Small intestine (tissue), 16 donors: ENCODE data around the gene IDH3B. TPM values are rescaled to one million over a fixed set of nuclear protein-coding genes. Genes with fewer than 3 reads are reported as not detected.

Experiments used
- DNase-seq, 2 donors: peaks; one replicate each; pipeline versions ENCODE4 v3.0.0 to v3.0.0-alpha.2; 2013
- FAIRE-seq: peaks from 2 replicates; lab custom pipeline; 2012; peaks lifted over from hg19 to GRCh38; lab: Jason Lieb, UNC
- H3K27ac ChIP-seq, 3 donors: one replicate each; pipeline ENCODE4 v1.5.1; 2013; ENCODE audit warnings: low read length in 2 of 3, mild to moderate bottlenecking in 2 of 3, control low read depth in 1 of 3, inconsistent platforms in 1 of 3, low read depth in 1 of 3, moderate library complexity in 1 of 3
- H3K27me3 ChIP-seq, 3 donors: one replicate each; pipeline ENCODE4 v1.6.1; 2013; ENCODE audit warnings: low read length in 3 of 3, inconsistent platforms in 1 of 3; ENCODE audit not compliant: control insufficient read depth in 3 of 3, insufficient read depth in 3 of 3
- H3K36me3 ChIP-seq, 3 donors: one replicate each; pipeline ENCODE4 v1.6.1; 2013; ENCODE audit warnings: low read length in 3 of 3, inconsistent platforms in 1 of 3, low read depth in 1 of 3, mild to moderate bottlenecking in 1 of 3, moderate library complexity in 1 of 3; ENCODE audit not compliant: control insufficient read depth in 3 of 3, insufficient read depth in 2 of 3
- H3K4me1 ChIP-seq, 3 donors: one replicate each; pipeline ENCODE4 v1.6.1; 2013; ENCODE audit warnings: low read length in 2 of 3, inconsistent platforms in 1 of 3, low read depth in 1 of 3, mild to moderate bottlenecking in 1 of 3, moderate library complexity in 1 of 3; ENCODE audit not compliant: control insufficient read depth in 3 of 3, insufficient read depth in 2 of 3
- H3K4me3 ChIP-seq, 3 donors: one replicate each; pipeline ENCODE4 v1.5.1; 2013; ENCODE audit warnings: low read length in 3 of 3, control low read depth in 1 of 3, inconsistent platforms in 1 of 3, low read depth in 1 of 3, mild to moderate bottlenecking in 1 of 3, moderate library complexity in 1 of 3
- H3K9me3 ChIP-seq, 2 donors: one replicate each; pipeline ENCODE4 v1.6.1; 2013; ENCODE audit warnings: low read depth in 1 of 2, low read length in 1 of 2; ENCODE audit not compliant: control insufficient read depth in 2 of 2, insufficient read depth in 1 of 2
- WGBS, 3 donors: extraction: QIAGEN DNeasy Blood & Tissue Kit; methylation state at CpG; one replicate each; pipeline ENCODE4 v1.1.7; 2013; 5-methylcytosine and 5-hydroxymethylcytosine counted together
- long read RNA-seq, 10 donors: transcript quantifications; one replicate each; lab custom pipeline, GENCODE V29; 2026
- polyA plus RNA-seq, 4 donors: library from polyadenylated mRNA; stranded (reverse) in 3 of 4; unstranded in 1 of 4; fragments of 200-250 nt in 3 of 4; fragments of 120-200 nt in 1 of 4; gene quantifications; one replicate each; pipeline versions ENCODE4 v1.2.1 to v1.2.3, GENCODE V29; 2013
- donor health status: healthy with polysubstance abuse.
- donor health status: control.
- donor health status: control.
- donor health status: Bipolar disorder and iron deficiency.
- donor health status: healthy.

Gene IDH3B
- 100 to 1,000 TPM; 116 to 142 (median 129) TPM for polyA plus RNA-seq
- long read RNA-seq, donor 1, transcript IDH3B-201 (12 exons, 1,545 nt) = major isoform, 27 of 51 reads
- long read RNA-seq, donor 1, partial matches to known transcripts = 11 of 51 reads
- long read RNA-seq, donor 1, other reads (novel, unspliced or antisense) = 6 of 51 reads
- long read RNA-seq, donor 2, partial matches to known transcripts = 10 of 14 reads
- long read RNA-seq, donor 2, other reads (novel, unspliced or antisense) = 0 of 14 reads
- long read RNA-seq, donor 3, transcript IDH3B-201 (12 exons, 1,545 nt) = major isoform, 9 of 15 reads
- long read RNA-seq, donor 3, partial matches to known transcripts = 0 of 15 reads
- long read RNA-seq, donor 3, other reads (novel, unspliced or antisense) = 0 of 15 reads
- long read RNA-seq, donor 4 = 0 reads
- long read RNA-seq, donor 5, transcript IDH3B-201 (12 exons, 1,545 nt) = major isoform, 6 of 6 reads
- long read RNA-seq, donor 5, partial matches to known transcripts = 0 of 6 reads
- long read RNA-seq, donor 5, other reads (novel, unspliced or antisense) = 0 of 6 reads
- long read RNA-seq, donor 6, transcript IDH3B-201 (12 exons, 1,545 nt) = major isoform, 20 of 22 reads
- long read RNA-seq, donor 6, partial matches to known transcripts = 0 of 22 reads
- long read RNA-seq, donor 6, other reads (novel, unspliced or antisense) = 0 of 22 reads
- long read RNA-seq, donor 7, transcript IDH3B-201 (12 exons, 1,545 nt) = minor isoform, 15 of 133 reads
- long read RNA-seq, donor 7, transcript IDH3B-202 (12 exons, 1,230 nt) = major isoform, 71 of 133 reads
- long read RNA-seq, donor 7, partial matches to known transcripts = 42 of 133 reads
- long read RNA-seq, donor 7, other reads (novel, unspliced or antisense) = 0 of 133 reads
- long read RNA-seq, donor 8, partial matches to known transcripts = 0 of 2 reads
- long read RNA-seq, donor 8, other reads (novel, unspliced or antisense) = 0 of 2 reads
- long read RNA-seq, donor 9, partial matches to known transcripts = 7 of 11 reads
- long read RNA-seq, donor 9, other reads (novel, unspliced or antisense) = 0 of 11 reads
- long read RNA-seq, donor 10, transcript IDH3B-201 (12 exons, 1,545 nt) = major isoform, 9 of 15 reads
- long read RNA-seq, donor 10, partial matches to known transcripts = 5 of 15 reads
- long read RNA-seq, donor 10, other reads (novel, unspliced or antisense) = 0 of 15 reads

DNA sequence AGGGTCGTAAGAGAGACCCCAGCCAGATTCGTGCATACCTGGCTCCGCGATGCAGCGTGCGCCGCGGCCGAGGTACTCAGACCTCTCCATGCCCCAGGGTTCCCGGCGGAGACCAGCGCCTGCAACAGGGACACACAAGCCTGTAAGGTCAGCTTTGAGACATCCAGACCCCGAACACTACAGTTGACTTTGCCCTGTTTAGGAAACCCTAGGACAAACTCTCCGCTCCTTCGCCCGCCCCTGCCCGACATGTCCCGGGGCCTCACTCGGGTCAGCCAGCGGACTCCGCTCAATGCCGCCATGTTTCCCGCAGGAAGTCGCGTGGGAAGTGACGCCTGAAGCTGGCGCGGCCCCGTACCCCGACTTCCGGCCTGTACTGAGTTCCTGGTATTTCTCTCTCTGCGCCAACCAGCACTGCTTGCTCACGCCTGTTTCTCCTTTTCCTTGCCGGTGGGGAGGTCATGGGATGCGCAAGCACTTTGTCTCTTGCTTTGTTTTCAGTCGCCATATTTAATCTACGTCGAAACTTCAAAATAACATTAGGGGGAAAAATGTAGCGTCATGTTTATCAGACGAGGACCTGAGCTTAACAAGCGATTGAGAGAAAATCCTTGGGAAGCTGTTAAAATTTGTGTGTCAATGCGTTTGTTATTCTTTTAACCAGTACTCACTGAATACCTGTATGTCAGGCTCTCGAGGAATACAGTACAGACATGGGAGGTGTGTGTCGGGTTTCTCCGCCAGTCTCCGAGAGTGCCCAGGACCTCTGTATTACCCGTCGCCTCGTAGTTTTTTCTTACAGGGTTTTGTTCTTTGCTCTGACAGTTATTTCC lies at the start of gene IDH3B:
Gene IDH3B, minus strand, starts transcription at position 330 of the 833 bp plus-strand sequence. Its CDS starts 28 bp downstream, at position 302.
- Histone ChIP-seq H3K27ac (peak within 1 kb of the TSS; percentile 81 to 96 (median 88)), H3K36me3 (peaks cover 0 to 26% (median 6%) of the 10 kb centered on the region in 3 donors), H3K4me3 (peak within 1 kb of the TSS; percentile 72 to 85 (median 78)), H3K27me3 (peaks cover 0 to 8% (median 0%) of the 10 kb centered on the region in 3 donors), H3K4me1 (peaks cover 0 to 5% (median 4%) of the 10 kb centered on the region in 3 donors), H3K9me3 (no peaks in the 10 kb centered on the region)
- WGBS, 3 donors = 5 to 6% (median 6%) methylated on average over 48 to 49 of the region's 49 CpGs
- DNase-seq (peak; percentile 90 to 96), FAIRE-seq (no peak)

DNA sequence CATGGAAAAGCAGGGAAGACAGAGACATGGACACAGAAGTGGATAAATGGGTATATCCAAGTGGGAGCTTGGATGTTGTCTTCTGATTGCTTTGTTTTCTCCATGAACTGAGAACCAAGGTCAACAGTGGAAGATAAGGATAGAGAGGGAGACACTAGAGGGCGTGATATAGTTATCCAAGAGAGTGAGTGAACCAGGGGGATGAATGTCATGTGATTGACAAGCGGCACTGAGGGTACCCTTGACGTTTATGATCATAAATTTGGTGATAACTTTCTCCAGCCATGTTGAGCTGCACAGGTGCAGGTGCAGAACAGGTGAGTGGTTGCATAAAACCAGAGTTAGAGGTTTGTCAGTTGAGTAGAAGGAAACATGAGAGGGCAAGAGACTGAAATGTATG lies 49.3 kb upstream of the IDH3B start:
- no peaks in the 10 kb centered on the region for H3K36me3 ChIP-seq
- no peaks in the 10 kb centered on the region for H3K9me3 ChIP-seq
- 6 to 14% (median 9%) methylated on average over 3 of the region's 3 CpGs for WGBS, 3 donors
- no peak for FAIRE-seq
- H3K27me3 ChIP-seq = peaks cover 0 to 5% (median 0%) of the 10 kb centered on the region in 3 donors
- H3K4me1 ChIP-seq = no peaks in the 10 kb centered on the region
- no peak overlapping the region for H3K4me3 ChIP-seq
- DNase-seq = peak in 1 of 2 donors; percentile 28
- H3K27ac ChIP-seq = no peak overlapping the region

DNA sequence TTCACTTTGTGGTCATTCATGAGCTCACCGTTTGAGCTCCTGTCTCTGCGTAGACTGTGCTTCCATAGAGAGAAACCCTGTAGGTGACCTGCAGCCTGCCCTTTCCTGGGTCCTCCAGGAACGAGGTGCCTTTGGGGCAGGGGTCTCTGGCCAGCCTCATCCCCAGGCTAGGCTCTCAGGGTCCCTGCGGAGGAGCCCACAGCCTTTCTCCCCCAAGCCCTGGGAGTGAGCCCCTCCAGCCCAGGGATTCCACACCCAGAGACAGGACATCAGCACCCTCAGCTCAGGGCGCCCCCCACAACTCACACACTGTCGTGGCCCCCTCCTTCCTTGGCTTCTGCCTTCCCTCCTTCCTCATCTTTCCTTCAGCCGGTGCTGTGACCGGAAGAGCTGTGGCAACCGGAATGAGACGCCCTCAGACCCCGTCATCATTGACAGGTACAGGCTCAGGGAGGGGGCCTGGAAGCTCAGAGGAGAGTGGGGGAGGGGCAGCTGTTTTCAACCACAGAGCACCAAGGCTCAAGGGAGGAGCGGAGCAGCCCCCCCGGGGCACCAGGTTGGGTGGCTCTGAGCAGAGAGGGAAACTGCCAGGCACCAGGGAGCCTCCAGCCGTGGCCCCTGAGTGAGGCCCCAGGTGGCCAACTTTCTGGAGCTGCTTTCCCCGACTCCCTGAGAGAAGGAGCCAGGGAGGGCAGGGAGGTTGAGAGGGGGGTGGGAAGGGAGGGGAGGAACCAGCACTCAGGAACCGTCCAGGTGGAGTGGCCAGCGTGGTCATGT lies 45.4 kb upstream of the IDH3B start:
- Histone ChIP-seq H3K27ac (no peak overlapping the region), H3K27me3 (peaks cover 0 to 9% (median 0%) of the 10 kb centered on the region in 3 donors), H3K4me3 (no peak overlapping the region), H3K36me3 (peaks cover 0 to 3% (median 0%) of the 10 kb centered on the region in 3 donors), H3K4me1 (no peaks in the 10 kb centered on the region), H3K9me3 (no peaks in the 10 kb centered on the region)
- FAIRE-seq (no peak), DNase-seq (no peak)
- 60 to 71% (median 64%) methylated on average over 15 to 17 of the region's 17 CpGs for WGBS, 3 donors

DNA sequence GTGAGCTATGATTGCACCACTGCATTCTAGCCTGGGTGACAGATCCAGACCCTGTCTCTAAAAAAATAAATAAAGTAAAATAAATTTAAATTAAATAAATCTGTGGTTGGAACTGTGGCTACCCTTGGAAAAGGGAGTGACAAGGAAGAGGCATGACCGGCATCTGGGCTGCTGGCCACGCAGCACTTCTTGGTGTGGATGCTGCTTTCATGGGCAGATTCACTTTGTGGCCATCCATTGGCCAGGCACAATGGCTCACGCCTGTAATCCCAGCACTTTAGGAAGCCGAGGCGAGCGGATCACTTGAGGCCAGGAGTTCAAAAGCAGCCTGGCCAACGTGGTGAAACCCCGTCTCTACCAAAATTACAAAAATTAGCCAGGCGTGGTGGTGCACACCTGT lies 44.6 kb upstream of the IDH3B start:
- Histone ChIP-seq H3K27me3 (peaks cover 0 to 9% (median 0%) of the 10 kb centered on the region in 3 donors), H3K9me3 (no peaks in the 10 kb centered on the region), H3K4me1 (no peaks in the 10 kb centered on the region), H3K27ac (no peak overlapping the region), H3K4me3 (no peak overlapping the region), H3K36me3 (peaks cover 0 to 3% (median 0%) of the 10 kb centered on the region in 3 donors)
- DNase-seq = no peak
- no peak for FAIRE-seq
- WGBS, 3 donors = 79 to 87% (median 86%) methylated on average over 9 of the region's 9 CpGs

DNA sequence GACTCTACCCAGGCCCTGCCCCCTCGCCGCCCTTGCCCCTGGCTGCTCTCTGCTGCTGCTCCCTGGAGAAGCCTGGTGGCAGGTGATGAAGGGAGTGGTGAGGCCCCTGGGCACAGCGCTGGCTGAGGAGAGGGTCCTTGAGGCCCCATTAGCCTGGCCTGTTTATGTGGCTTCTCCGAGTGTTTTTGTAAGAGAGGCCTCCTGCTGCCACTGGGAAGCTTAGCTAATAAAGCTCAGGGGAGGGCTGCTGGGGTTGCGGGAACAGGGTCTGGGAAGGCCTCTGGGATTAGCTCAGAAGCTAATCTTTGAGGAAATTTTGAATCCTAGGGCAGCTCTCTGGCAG lies 44.0 kb upstream of the IDH3B start:
- no peak for DNase-seq
- Histone ChIP-seq H3K36me3 (peaks cover 0 to 3% (median 0%) of the 10 kb centered on the region in 3 donors), H3K4me3 (no peak overlapping the region), H3K27ac (no peak overlapping the region), H3K9me3 (no peaks in the 10 kb centered on the region), H3K4me1 (no peaks in the 10 kb centered on the region), H3K27me3 (peaks cover 0 to 9% (median 0%) of the 10 kb centered on the region in 3 donors)
- no peak for FAIRE-seq
- WGBS, 3 donors = 86 to 91% (median 87%) methylated on average over 5 of the region's 5 CpGs

DNA sequence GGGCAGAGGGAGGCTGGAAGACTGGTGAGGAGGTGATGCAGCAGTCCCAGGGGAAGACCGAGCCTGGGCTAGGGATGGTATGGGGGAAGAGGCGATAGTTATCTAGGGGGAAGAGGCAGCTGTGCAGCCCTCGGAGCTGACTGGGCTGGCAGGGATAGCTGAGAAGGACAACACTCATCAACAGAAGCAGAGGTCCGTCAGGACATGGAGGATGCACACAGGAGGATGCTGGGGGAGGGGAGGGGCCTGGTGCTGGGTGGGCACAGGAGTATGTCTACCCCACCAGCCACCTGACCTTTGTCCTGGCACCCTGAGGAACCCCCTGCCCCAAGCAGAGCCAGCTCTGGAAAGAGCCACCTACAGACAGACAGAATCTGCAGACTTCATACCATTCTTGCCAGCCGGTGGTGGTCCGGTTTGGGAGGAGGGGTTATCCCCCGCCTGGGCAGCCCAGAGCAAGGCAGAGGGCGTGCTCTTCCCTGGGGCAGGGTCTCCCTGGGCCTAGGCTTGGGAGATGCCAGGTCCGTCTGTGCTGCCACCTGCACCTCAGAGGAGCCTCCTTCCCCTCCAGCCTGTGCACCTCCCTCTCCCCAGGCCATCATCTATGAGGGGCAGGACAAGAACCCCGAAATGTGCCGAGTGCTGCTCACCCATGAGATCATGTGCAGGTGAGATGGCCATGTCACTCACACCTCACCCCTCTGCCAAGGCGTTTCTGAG lies 43.5 kb upstream of the IDH3B start:
- Histone ChIP-seq H3K9me3 (no peaks in the 10 kb centered on the region), H3K36me3 (peaks cover 0 to 3% (median 0%) of the 10 kb centered on the region in 3 donors), H3K4me1 (no peaks in the 10 kb centered on the region), H3K4me3 (no peak overlapping the region), H3K27me3 (peaks cover 0 to 9% (median 0%) of the 10 kb centered on the region in 3 donors), H3K27ac (no peak overlapping the region)
- FAIRE-seq (no peak), DNase-seq (no peak)
- WGBS, 3 donors = 60 to 78% (median 64%) methylated on average over 12 of the region's 12 CpGs
